ENCODE data around the gene VEGFB.

Gene VEGFB

GRCh38 chr11:64186492-64187165, 47.8 kb upstream of the VEGFB start:
- TF ChIP-seq CTCF (conservative IDR thresholded peaks at IDR 0.05; ENCODE audit: low read length) = no peak
- no peak for TF ChIP-seq EZH2phosphoT487 (IDR thresholded peaks at IDR 0.05; ENCODE audit: borderline replicate concordance)

DNA sequence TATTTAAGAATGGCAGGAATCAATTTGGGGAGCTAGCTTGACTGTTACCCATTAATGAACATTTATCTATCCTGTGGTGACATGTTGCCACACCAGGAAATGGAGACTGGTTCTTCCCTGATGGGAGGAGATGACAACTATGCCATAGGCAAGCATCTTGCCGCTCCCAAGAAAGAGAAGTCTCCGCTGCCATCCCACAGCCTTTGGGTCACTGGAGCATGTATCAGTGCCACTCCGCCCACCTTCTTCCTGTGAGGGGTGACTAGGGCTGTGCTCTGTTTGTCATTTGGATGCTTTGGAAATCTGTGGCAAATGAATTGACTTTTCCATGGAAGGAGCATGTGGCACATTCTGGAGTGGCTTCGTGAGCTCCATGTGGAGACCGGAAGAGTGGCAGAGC, 42.0 kb upstream of the VEGFB start:
- Histone ChIP-seq H3K27me3 (ENCODE audit: insufficient read depth, low read length, poor library complexity, severe bottlenecking) (no peaks in the 10 kb centered on the region), H3K9me2 (replicated peaks; ENCODE audit: low read depth, low read length) (no peaks in the 10 kb centered on the region), H3K9me3 (ENCODE audit: insufficient read depth, low read depth, low read length) (no peaks in the 10 kb centered on the region), H3K4me1 (ENCODE audit: insufficient read depth, low read length, poor library complexity, severe bottlenecking) (peaks cover 25% of the 10 kb centered on the region), H3K9ac (ENCODE audit: low read depth, low read length, poor library complexity, severe bottlenecking) (no peak overlapping the region), H3K4me3 (ENCODE audit: low read length, poor library complexity, severe bottlenecking) (no peak overlapping the region), H3F3A (ENCODE audit: low read depth) (no peaks in the 10 kb centered on the region), H3K79me2 (ENCODE audit: insufficient read depth, low read length) (peaks cover 9% of the 10 kb centered on the region), H3K36me3 (ENCODE audit: insufficient read depth, low read length) (peaks cover 53% of the 10 kb centered on the region; the same call in 1 of the 2 replicates), H4K20me1 (ENCODE audit: insufficient read depth, low read length, poor library complexity, severe bottlenecking) (peaks cover 41% of the 10 kb centered on the region), H2AFZ (ENCODE audit: low read length) (no peak overlapping the region), H3K4me2 (ENCODE audit: low read depth, low read length, poor library complexity, severe bottlenecking) (no peak overlapping the region)
- TF ChIP-seq EZH2phosphoT487 (IDR thresholded peaks at IDR 0.05; ENCODE audit: borderline replicate concordance) (no peak), CTCF (conservative IDR thresholded peaks at IDR 0.05; ENCODE audit: low read length) (no peak)

More at GRCh38 chr11:64186492-64187165, 47.8 kb upstream of the VEGFB start:
- Histone ChIP-seq H3K4me1 (ENCODE audit: insufficient read depth, low read length, poor library complexity, severe bottlenecking) (peaks cover 44% of the 10 kb centered on the region), H3K9me2 (replicated peaks; ENCODE audit: low read depth, low read length) (no peaks in the 10 kb centered on the region), H3K4me3 (ENCODE audit: low read length, poor library complexity, severe bottlenecking) (no peak overlapping the region), H3K27me3 (ENCODE audit: insufficient read depth, low read length, poor library complexity, severe bottlenecking) (no peaks in the 10 kb centered on the region), H3K9ac (ENCODE audit: low read depth, low read length, poor library complexity, severe bottlenecking) (no peak overlapping the region), H2AFZ (ENCODE audit: low read length) (no peak overlapping the region), H4K20me1 (ENCODE audit: insufficient read depth, low read length, poor library complexity, severe bottlenecking) (peaks cover 32% of the 10 kb centered on the region), H3K36me3 (ENCODE audit: insufficient read depth, low read length) (no peaks in the 10 kb centered on the region), H3K79me2 (ENCODE audit: insufficient read depth, low read length) (peaks cover 26% of the 10 kb centered on the region), H3K9me3 (ENCODE audit: insufficient read depth, low read depth, low read length) (no peaks in the 10 kb centered on the region), H3F3A (ENCODE audit: low read depth) (no peaks in the 10 kb centered on the region), H3K4me2 (ENCODE audit: low read depth, low read length, poor library complexity, severe bottlenecking) (no peak overlapping the region)

DNA sequence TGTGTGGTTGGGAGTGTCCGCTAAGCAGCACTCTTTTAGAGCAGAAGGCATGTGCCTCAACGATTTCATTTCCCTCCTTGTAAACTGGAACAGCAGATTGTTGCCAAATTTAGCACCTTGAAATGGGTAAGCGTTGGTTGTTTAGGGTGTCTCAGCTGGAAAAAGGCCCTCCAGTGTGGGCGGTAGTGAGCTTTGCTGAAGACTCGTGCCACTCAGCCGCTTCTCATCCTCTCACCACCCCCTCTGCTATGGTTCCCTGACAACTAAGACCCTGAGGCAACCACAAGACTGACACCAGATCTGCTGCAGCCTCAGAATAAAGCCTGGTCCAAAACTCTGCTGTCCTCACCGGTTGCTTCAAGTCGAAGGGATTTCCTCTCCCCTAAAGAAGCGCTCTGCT, 37.8 kb upstream of the VEGFB start:
- H3K27me3 ChIP-seq (ENCODE audit: insufficient read depth, low read length, poor library complexity, severe bottlenecking) = no peaks in the 10 kb centered on the region
- H3K4me1 ChIP-seq (ENCODE audit: insufficient read depth, low read length, poor library complexity, severe bottlenecking) = no peaks in the 10 kb centered on the region
- TF ChIP-seq EZH2phosphoT487 (IDR thresholded peaks at IDR 0.05; ENCODE audit: borderline replicate concordance) = no peak
- no peak for TF ChIP-seq CTCF (conservative IDR thresholded peaks at IDR 0.05; ENCODE audit: low read length)
- peaks cover 18% of the 10 kb centered on the region for H4K20me1 ChIP-seq (ENCODE audit: insufficient read depth, low read length, poor library complexity, severe bottlenecking)
- H3K79me2 ChIP-seq (ENCODE audit: insufficient read depth, low read length) = peaks cover 23% of the 10 kb centered on the region
- no peak overlapping the region for H3K9ac ChIP-seq (ENCODE audit: low read depth, low read length, poor library complexity, severe bottlenecking)
- no peak overlapping the region for H3K4me2 ChIP-seq (ENCODE audit: low read depth, low read length, poor library complexity, severe bottlenecking)
- H3F3A ChIP-seq (ENCODE audit: low read depth) = no peaks in the 10 kb centered on the region
- no peak overlapping the region for H2AFZ ChIP-seq (ENCODE audit: low read length)
- H3K9me3 ChIP-seq (ENCODE audit: insufficient read depth, low read depth, low read length) = no peaks in the 10 kb centered on the region
- peaks cover 89% of the 10 kb centered on the region; the same call in 1 of the 2 replicates for H3K36me3 ChIP-seq (ENCODE audit: insufficient read depth, low read length)
- no peaks in the 10 kb centered on the region for H3K9me2 ChIP-seq (replicated peaks; ENCODE audit: low read depth, low read length)
- no peak overlapping the region for H3K4me3 ChIP-seq (ENCODE audit: low read length, poor library complexity, severe bottlenecking)
